HTR-8/SVneo (cell line): ENCODE measurements around the gene C10orf143.
A peak's percentile ranks its signal among the peaks of the same experiment; 100 is the strongest.
"Not testable (repeated sequence)": the region's sequence is repeated elsewhere in the genome, so short reads cannot be mapped to it uniquely, and the experiment has no call there.

Experiments
- DNase-seq: peaks from one replicate; pipeline ENCODE4 v3.0.0; 2011; ENCODE audit warnings: low spot score, mixed read lengths; ENCODE audit not compliant: insufficient read length
- FAIRE-seq: peaks from 2 replicates; lab custom pipeline; 2011; peaks lifted over from hg19 to GRCh38; lab: Jason Lieb, UNC

The C10orf143 gene

GRCh38 chr10:130110246-130111112 is at the start of gene C10orf143:
Gene C10orf143 (minus strand): TSS chr10:130110830. CDS start chr10:130110772, 58 bp downstream.
- DNase-seq (peak; percentile 82), FAIRE-seq (no peak)

GRCh38 chr10:130159192-130159794 is 48.7 kb upstream of the C10orf143 start:
- no peak for FAIRE-seq
- no peak for DNase-seq

- DNase-seq: no peak
- FAIRE-seq: no peak
Measured at GRCh38 chr10:130146042-130146441, 35.4 kb upstream of the C10orf143 start.

- FAIRE-seq: no peak
- no peak for DNase-seq
Measured at GRCh38 chr10:130141878-130142277, 31.2 kb upstream of the C10orf143 start.

- DNase-seq: no peak
- no peak for FAIRE-seq
Measured at GRCh38 chr10:130141460-130141859, 30.8 kb upstream of the C10orf143 start.

- DNase-seq: no peak
Measured at GRCh38 chr10:130141038-130141437, 30.4 kb upstream of the C10orf143 start.

GRCh38 chr10:130140425-130140824 is 29.8 kb upstream of the C10orf143 start:
- no peak for DNase-seq
- FAIRE-seq: no peak

More at GRCh38 chr10:130141038-130141437, 30.4 kb upstream of the C10orf143 start:
- no peak for FAIRE-seq

GRCh38 chr10:130138479-130138866 is 27.8 kb upstream of the C10orf143 start:
- FAIRE-seq: no peak
- no peak for DNase-seq

- DNase-seq (no peak), FAIRE-seq (no peak)
Measured at GRCh38 chr10:130137659-130138478, 27.2 kb upstream of the C10orf143 start.

GRCh38 chr10:130137090-130137448 is 26.4 kb upstream of the C10orf143 start:
- FAIRE-seq: no peak
- no peak for DNase-seq

- peak; percentile 67 for DNase-seq
- no peak for FAIRE-seq
Measured at GRCh38 chr10:130136226-130137089, 25.8 kb upstream of the C10orf143 start, which contains the start of gene GLRX3. Gene GLRX3 (plus strand): TSS chr10:130136391. CDS start chr10:130136421, 30 bp downstream.

GRCh38 chr10:130135676-130136225 is 25.1 kb upstream of the C10orf143 start:
- no peak for FAIRE-seq
- DNase-seq: no peak

GRCh38 chr10:130128922-130129321 is 18.3 kb upstream of the C10orf143 start:
- FAIRE-seq: no peak

GRCh38 chr10:130128062-130128781 is 17.6 kb upstream of the C10orf143 start:
- FAIRE-seq (no peak), DNase-seq (no peak)

More at GRCh38 chr10:130128922-130129321, 18.3 kb upstream of the C10orf143 start:
- DNase-seq: no peak

GRCh38 chr10:130127364-130128061 is 16.9 kb upstream of the C10orf143 start:
- FAIRE-seq: no peak
- DNase-seq: peak; percentile 67

GRCh38 chr10:130121486-130122079 is 11.0 kb upstream of the C10orf143 start:
- FAIRE-seq (no peak), DNase-seq (no peak)

GRCh38 chr10:130117535-130117934 is 6.9 kb upstream of the C10orf143 start:
- FAIRE-seq, DNase-seq: not testable (repeated sequence)

- FAIRE-seq: not testable (repeated sequence)
Measured at GRCh38 chr10:130116942-130117341, 6.3 kb upstream of the C10orf143 start.

More at GRCh38 chr10:130116942-130117341, 6.3 kb upstream of the C10orf143 start:
- not testable (repeated sequence) for DNase-seq
